ENCODE results near the gene MLST8. TPM values are rescaled to one million over a fixed set of nuclear protein-coding genes. Genes with fewer than 3 reads are reported as not detected.

The MLST8 gene
- total and polyA plus RNA-seq, 7 donors, result 18.8 to 60.5 (median 35.0) TPM

DNA sequence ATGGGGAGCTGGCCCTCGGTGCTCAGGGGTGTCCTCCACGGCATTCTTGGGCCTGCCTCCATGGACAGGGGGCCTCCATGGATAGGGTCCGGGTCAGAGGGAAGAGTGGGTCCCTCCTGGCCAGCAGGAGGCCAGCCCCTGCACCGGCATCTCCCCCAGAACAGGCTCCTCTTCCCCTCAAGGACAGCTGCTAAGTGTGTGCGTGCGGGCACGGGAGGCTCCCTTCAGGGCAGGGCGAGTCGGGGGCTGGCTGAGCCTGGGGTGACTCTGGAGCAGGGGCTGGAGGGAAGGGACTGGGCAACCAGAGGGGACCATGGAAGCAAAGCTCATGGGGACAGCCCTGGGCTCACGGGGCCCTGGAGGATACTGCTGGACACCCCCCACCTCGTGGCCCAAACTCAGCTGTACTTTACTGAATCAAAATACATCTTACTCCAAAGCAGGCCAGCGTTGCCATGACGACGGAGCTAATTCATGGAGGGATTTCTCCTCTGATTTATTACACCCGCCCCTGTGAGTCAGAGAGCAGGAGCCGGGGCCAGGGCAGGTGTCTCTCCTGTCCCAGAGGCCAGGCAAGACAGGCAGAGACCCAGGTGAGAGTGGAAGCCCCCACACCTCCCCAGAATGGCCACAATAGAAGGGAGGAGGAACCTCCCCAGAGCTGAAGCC lies 11.0 kb upstream of the MLST8 start:
- H3K27me3 ChIP-seq (ENCODE audit: insufficient read depth in 3 of 3, low read length in 2 of 3), result peaks cover 0 to 42% (median 17%) of the 10 kb centered on the region in 3 donors
- TF ChIP-seq, protein P1, sequence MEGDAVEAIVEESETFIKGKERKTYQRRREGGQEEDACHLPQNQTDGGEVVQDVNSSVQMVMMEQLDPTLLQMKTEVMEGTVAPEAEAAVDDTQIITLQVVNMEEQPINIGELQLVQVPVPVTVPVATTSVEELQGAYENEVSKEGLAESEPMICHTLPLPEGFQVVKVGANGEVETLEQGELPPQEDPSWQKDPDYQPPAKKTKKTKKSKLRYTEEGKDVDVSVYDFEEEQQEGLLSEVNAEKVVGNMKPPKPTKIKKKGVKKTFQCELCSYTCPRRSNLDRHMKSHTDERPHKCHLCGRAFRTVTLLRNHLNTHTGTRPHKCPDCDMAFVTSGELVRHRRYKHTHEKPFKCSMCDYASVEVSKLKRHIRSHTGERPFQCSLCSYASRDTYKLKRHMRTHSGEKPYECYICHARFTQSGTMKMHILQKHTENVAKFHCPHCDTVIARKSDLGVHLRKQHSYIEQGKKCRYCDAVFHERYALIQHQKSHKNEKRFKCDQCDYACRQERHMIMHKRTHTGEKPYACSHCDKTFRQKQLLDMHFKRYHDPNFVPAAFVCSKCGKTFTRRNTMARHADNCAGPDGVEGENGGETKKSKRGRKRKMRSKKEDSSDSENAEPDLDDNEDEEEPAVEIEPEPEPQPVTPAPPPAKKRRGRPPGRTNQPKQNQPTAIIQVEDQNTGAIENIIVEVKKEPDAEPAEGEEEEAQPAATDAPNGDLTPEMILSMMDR (IDR thresholded peaks at IDR 0.05), result no peak
- DNase-seq, result no peak
- no peak for ATAC-seq
- intact Hi-C loops (cut with DNase I), result loop anchor here in 1 of 2 donors (5.0 kb wide), 1 partner anchor 308 kb away; no protein-coding TSS in a partner anchor
- H3K36me3 ChIP-seq (ENCODE audit: insufficient read depth in 1 of 2, low read depth in 1 of 2), result no peaks in the 10 kb centered on the region
- 57 to 58% (median 58%) methylated on average over 15 to 16 of the region's 16 CpGs for WGBS, 3 donors
- H3K9me3 ChIP-seq, result no peaks in the 10 kb centered on the region
- H3K27ac ChIP-seq, result no peak overlapping the region
- no peak overlapping the region for H3K4me3 ChIP-seq
- peaks cover 8% of the 10 kb centered on the region for H3K4me1 ChIP-seq

DNA sequence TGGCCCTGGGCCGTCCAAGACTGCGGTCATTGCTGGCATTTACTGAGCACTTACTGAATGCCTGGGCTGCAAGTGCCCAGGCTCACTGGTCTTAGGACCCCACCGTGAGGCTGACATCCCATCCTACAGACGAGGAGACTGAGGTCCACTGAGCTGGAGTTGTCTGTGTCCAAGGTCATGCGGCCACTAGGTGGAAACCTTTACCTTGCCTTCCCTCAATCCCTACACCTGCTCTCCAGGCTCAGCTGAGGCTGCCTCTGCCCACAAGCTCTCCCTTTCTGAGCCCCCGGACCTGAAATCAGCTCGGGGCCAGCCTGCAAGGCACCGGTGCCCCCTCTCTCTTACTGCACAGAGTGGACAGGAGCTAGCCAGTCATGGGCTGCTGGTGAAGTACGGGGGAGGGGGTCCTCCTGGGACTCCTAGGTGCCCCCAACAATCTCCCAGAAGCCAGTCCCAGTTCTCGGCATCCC lies 10.4 kb upstream of the MLST8 start:
- Histone ChIP-seq H3K36me3 (ENCODE audit: insufficient read depth in 1 of 2, low read depth in 1 of 2) (no peaks in the 10 kb centered on the region), H3K9me3 (no peaks in the 10 kb centered on the region), H3K4me1 (peaks cover 8% of the 10 kb centered on the region), H3K27ac (no peak overlapping the region), H3K27me3 (ENCODE audit: insufficient read depth in 3 of 3, low read length in 2 of 3) (peaks cover 0 to 42% (median 20%) of the 10 kb centered on the region in 3 donors), H3K4me3 (peak overlapping the region; percentile 55)
- TF ChIP-seq, protein P1 (IDR thresholded peaks at IDR 0.05), result peak; percentile 55
- DNase-seq, result no peak
- intact Hi-C loops (cut with DNase I), result loop anchor here in 1 of 2 donors (1.0 to 5.0 kb wide), 2 partner anchors 56 to 307 kb away; partner anchors contain the start of gene ECI1
- peak; percentile 64 to 91 (median 86) for ATAC-seq
- 22 to 29% (median 26%) methylated on average over 9 to 10 of the region's 10 CpGs for WGBS, 3 donors

DNA sequence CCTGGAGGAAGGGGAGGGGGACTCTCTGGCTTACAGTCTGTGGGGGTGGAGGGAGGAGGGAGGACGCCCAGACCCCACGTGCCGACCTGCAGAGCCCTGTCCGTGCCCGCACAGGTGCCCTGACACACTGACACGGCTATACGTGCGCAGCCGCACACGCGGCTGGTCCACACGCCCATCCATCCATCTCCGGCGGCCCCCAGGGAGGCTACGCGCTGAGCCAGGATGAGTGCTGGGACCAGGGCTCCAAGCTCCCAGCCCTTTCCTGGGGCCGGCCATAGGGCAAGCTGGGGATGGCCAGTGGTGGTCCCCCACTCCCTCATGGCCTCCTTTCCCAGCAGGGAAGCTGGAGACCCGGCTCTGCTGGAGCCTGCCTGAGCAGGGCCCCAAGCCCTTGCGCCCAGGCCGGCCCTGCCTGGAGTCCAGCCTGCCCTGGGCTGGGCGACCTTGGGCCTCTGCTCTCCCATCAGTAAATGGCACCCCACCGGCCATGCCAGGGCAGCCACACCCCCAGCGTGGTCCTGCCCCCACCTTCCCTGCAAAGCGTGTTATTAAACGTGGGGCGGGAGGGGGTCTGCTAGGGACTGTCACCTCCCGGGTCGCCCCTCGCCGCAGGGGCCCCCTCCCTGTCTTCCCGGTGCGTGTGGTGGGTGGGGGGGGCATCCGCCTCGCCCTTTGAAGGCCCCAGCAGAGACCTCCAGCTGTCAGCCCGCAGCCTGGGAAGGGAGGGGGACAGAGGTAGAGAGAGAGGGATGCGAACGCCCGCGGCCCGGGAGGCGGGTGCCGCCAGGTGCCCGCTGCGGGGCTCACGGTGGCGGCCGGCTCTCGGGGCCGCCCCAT lies 9.7 kb upstream of the MLST8 start:
- TF ChIP-seq, protein P1 (IDR thresholded peaks at IDR 0.05), result no peak
- ATAC-seq, result peak in 3 of 4 donors; percentile 14 to 28 (median 14)
- WGBS, 3 donors, result 7 to 8% (median 8%) methylated on average over 43 to 49 of the region's 49 CpGs
- Histone ChIP-seq H3K4me3 (peak overlapping the region; percentile 55), H3K9me3 (no peaks in the 10 kb centered on the region), H3K27ac (no peak overlapping the region), H3K4me1 (peaks cover 8% of the 10 kb centered on the region), H3K27me3 (ENCODE audit: insufficient read depth in 3 of 3, low read length in 2 of 3) (peaks cover 0 to 42% (median 20%) of the 10 kb centered on the region in 3 donors), H3K36me3 (ENCODE audit: insufficient read depth in 1 of 2, low read depth in 1 of 2) (no peaks in the 10 kb centered on the region)
- intact Hi-C loops (cut with DNase I), result loop anchor here in 1 of 2 donors (1.0 kb wide), 1 partner anchor 56 kb away; the partner anchor contains the start of gene ECI1
- no peak for DNase-seq

DNA sequence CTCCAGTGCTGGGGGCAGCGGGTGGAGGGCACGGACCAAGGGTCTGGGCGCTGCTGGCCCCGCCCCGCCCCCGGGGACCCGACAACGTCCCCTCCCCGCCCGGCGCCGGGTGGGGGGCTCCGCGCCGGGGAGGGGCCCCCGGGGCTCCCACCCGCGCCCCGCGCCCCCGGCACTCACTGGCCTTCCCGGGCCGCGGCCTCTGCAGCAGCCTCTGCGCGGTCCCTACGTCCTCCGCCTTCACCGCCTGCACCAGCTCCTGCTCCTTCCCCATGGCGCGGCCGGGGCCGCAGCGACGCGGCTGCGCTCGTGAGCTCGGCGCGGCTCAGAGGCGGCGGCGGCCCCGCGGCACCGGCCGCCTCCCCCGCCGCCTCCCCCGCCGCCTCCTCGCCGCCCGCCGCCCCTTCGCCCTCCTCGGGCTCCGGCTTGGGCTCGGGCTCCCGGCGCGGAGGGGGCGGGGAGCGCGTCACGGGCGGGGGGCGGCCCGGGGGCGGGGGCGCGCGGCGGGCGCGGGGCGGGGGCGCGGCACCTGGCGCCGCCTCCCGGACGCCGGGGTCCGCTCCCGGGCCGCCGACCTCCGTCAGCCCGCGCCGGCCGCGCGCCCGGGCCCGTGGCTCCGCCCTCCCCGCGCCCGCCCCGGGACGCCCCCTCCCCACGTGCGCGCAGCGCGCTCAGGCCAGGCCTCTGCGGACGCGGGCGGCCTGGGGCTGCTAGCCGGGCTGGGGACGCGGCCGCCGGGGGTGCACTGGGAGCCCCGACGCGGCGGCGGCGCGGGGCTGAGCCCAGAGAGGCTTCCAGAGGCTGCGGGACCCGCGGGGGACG lies 8.9 kb upstream of the MLST8 start, which contains the start of gene CASKIN1:
Gene CASKIN1 (minus strand): TSS at position 444 of the 819 bp plus-strand sequence. CDS start 173 bp downstream, at position 271.
- no peak for ATAC-seq
- DNase-seq, result no peak
- H3K27me3 ChIP-seq (ENCODE audit: insufficient read depth in 3 of 3, low read length in 2 of 3), result peaks cover 0 to 42% (median 20%) of the 10 kb centered on the region in 3 donors
- no peaks in the 10 kb centered on the region for H3K9me3 ChIP-seq
- TF ChIP-seq, protein P1 (IDR thresholded peaks at IDR 0.05), result no peak
- WGBS, 3 donors, result 1 to 2% (median 2%) methylated on average over 23 to 104 of the region's 129 CpGs
- no peak within 1 kb of the TSS for H3K27ac ChIP-seq
- intact Hi-C loops (cut with DNase I), result no loop called here
- peak within 1 kb of the TSS; percentile 55 for H3K4me3 ChIP-seq
- no peaks in the 10 kb centered on the region for H3K36me3 ChIP-seq (ENCODE audit: insufficient read depth in 1 of 2, low read depth in 1 of 2)
- peaks cover 8% of the 10 kb centered on the region for H3K4me1 ChIP-seq
